HepG2 (cell line): ENCODE data around the gene AADACL4. TPM values are rescaled to one million over a fixed set of nuclear protein-coding genes. Genes with fewer than 3 reads are reported as not detected.

Experiments used
- ATF7-NPFF ChIP-seq: sonication (generic); formaldehyde crosslinking; IDR thresholded peaks from 2 replicates; pipeline ENCODE4 v1.8.1; 2023; ENCODE audit warnings: mild to moderate bottlenecking, low read depth, missing genetic modification reagents, moderate library complexity
- ERF ChIP-seq: IDR thresholded peaks from 2 replicates; pipeline ENCODE4 v1.6.1; 2018; ENCODE audit warnings: missing biosample characterization, missing genetic modification reagents
- ETV5 ChIP-seq: IDR thresholded peaks from 2 replicates; pipeline ENCODE4 v1.6.1; 2018; ENCODE audit warnings: missing biosample characterization, missing genetic modification reagents, inconsistent platforms, borderline replicate concordance
- FOXO1 ChIP-seq: sonication (generic); formaldehyde crosslinking; IDR thresholded peaks from 2 replicates; pipeline ENCODE4 v1.4.0; 2020; ENCODE audit warnings: missing genetic modification reagents
- GATA4 ChIP-seq: sonication (generic); IDR thresholded peaks from 2 replicates; pipeline ENCODE4 v1.6.1; 2016; ENCODE audit warnings: antibody characterized with exemption, low read depth, borderline replicate concordance
- GTF2F1 ChIP-seq: fragments of 150-350 bp; IDR thresholded peaks from 2 replicates; pipeline ENCODE4 v1.6.1; 2014; ENCODE audit warnings: low read length
- HMGXB4 ChIP-seq, 2 experiments: sonication (generic) in 1 of 2; formaldehyde crosslinking in 1 of 2; IDR thresholded peaks; 2 replicates each; pipeline versions ENCODE4 v1.4.0 to v1.6.1; 2018 to 2020; ENCODE audit warnings: missing genetic modification reagents in 2 of 2, borderline replicate concordance in 1 of 2, low read depth in 1 of 2, mild to moderate bottlenecking in 1 of 2, missing biosample characterization in 1 of 2
- KAT7 ChIP-seq: IDR thresholded peaks from 2 replicates; pipeline ENCODE4 v1.6.1; 2018; ENCODE audit warnings: borderline replicate concordance, missing compliant biosample characterization
- MEIS1 ChIP-seq: sonication (generic); formaldehyde crosslinking; IDR thresholded peaks from 2 replicates; pipeline ENCODE4 v1.9.0; 2021; ENCODE audit warnings: mild to moderate bottlenecking, missing genetic modification reagents, moderate library complexity, borderline replicate concordance
- RFX1 ChIP-seq: fragments of 450-650 bp; IDR thresholded peaks from 2 replicates; pipeline ENCODE4 v1.6.1; 2017
- SKI ChIP-seq: fragments of 450-650 bp; IDR thresholded peaks from one replicate; pipeline ENCODE4 v1.6.1; 2018; ENCODE audit warnings: mild to moderate bottlenecking; ENCODE audit not compliant: partially characterized antibody
- TBX2 ChIP-seq: sonication (generic); formaldehyde crosslinking; IDR thresholded peaks from 2 replicates; pipeline ENCODE4 v1.5.0; 2020; ENCODE audit warnings: missing genetic modification reagents, mild to moderate bottlenecking, borderline replicate concordance
- TOE1 ChIP-seq: sonication (generic); formaldehyde crosslinking; IDR thresholded peaks from 2 replicates; pipeline ENCODE4 v1.4.0; 2020; ENCODE audit warnings: mild to moderate bottlenecking, missing genetic modification reagents
- YEATS4 ChIP-seq: sonication (generic); formaldehyde crosslinking; IDR thresholded peaks from 2 replicates; pipeline ENCODE4 v1.4.0; 2020; ENCODE audit warnings: missing genetic modification reagents, borderline replicate concordance
- ZNF317 ChIP-seq: sonication (generic); formaldehyde crosslinking; IDR thresholded peaks from 2 replicates; pipeline ENCODE4 v1.5.0; 2020; ENCODE audit warnings: mild to moderate bottlenecking, missing genetic modification reagents
- ZNF33B ChIP-seq: sonication (generic); formaldehyde crosslinking; IDR thresholded peaks from 2 replicates; pipeline ENCODE4 v1.5.1; 2020; ENCODE audit warnings: mild to moderate bottlenecking, missing genetic modification reagents
- ZNF598 ChIP-seq: sonication (generic); formaldehyde crosslinking; IDR thresholded peaks from 2 replicates; pipeline ENCODE4 v1.5.1; 2020; ENCODE audit warnings: mild to moderate bottlenecking, missing genetic modification reagents, borderline replicate concordance
- ZNF792 ChIP-seq: IDR thresholded peaks from 2 replicates; pipeline ENCODE4 v1.6.1; 2016
- ZNF878 ChIP-seq: sonication (generic); formaldehyde crosslinking; IDR thresholded peaks from 2 replicates; pipeline ENCODE4 v1.8.1; 2023; ENCODE audit warnings: mild to moderate bottlenecking, missing genetic modification reagents, moderate library complexity
- ZNF891 ChIP-seq: sonication (generic); formaldehyde crosslinking; IDR thresholded peaks from 2 replicates; pipeline ENCODE4 v1.5.0; 2020; ENCODE audit warnings: mild to moderate bottlenecking, missing genetic modification reagents
- ZSCAN20 ChIP-seq: sonication (generic); formaldehyde crosslinking; IDR thresholded peaks from 2 replicates; pipeline ENCODE4 v1.4.0; 2020; ENCODE audit warnings: missing genetic modification reagents, mild to moderate bottlenecking, borderline replicate concordance
- polyA plus RNA-seq, 8 experiments: library from polyadenylated mRNA; depleted of rRNA in 3 of 8; stranded (reverse) in 7 of 8; unstranded in 1 of 8; fragments of >200 nt; fragmentation: Illumina TruSeq in 4 of 8; extraction: Trizol in 4 of 8; gene quantifications; 2 replicates each; pipeline versions ENCODE4 v1.2.1 to v1.2.3, GENCODE V29; 2011 to 2016; ENCODE audit warnings: low read depth in 4 of 8, missing spikeins in 1 of 8, mixed read lengths in 1 of 8; ENCODE audit not compliant: insufficient read depth in 1 of 8
- total RNA-seq, 5 experiments: library from RNA; depleted of rRNA; stranded (reverse); fragments of >200 nt; fragmentation: Illumina TruSeq; extraction: Trizol; gene quantifications; 2 replicates each; pipeline ENCODE4 v1.2.3, GENCODE V29; 2016; ENCODE audit warnings: low read depth in 1 of 5
- TF ChIP-seq, protein P1 (sequence below): IDR thresholded peaks from 2 replicates; pipeline ENCODE4 v1.6.1; 2016; ENCODE audit warnings: low read depth
- TF ChIP-seq, protein P2 (sequence below): IDR thresholded peaks from 2 replicates; pipeline ENCODE4 v1.6.1; 2016; ENCODE audit warnings: mild to moderate bottlenecking, missing biosample characterization, missing genetic modification reagents
- TF ChIP-seq, protein P3 (sequence below): sonication (generic); formaldehyde crosslinking; conservative IDR thresholded peaks from 2 replicates; pipeline ENCODE4 v1.4.0; 2020; ENCODE audit warnings: missing genetic modification reagents
- TF ChIP-seq, protein P4 (sequence below): sonication (generic); formaldehyde crosslinking; IDR thresholded peaks from 2 replicates; pipeline ENCODE4 v1.5.1; 2020; ENCODE audit warnings: mild to moderate bottlenecking, missing genetic modification reagents, borderline replicate concordance

AADACL4 gene
- total and polyA plus RNA-seq, 2 of the 13 experiments (the other 11 are each of a cell fraction or from before 2014, with no cell fraction given): not detected

GRCh38 chr1:12608311-12608957, 35.5 kb upstream of the AADACL4 start (continued):
- TF ChIP-seq, protein P1, sequence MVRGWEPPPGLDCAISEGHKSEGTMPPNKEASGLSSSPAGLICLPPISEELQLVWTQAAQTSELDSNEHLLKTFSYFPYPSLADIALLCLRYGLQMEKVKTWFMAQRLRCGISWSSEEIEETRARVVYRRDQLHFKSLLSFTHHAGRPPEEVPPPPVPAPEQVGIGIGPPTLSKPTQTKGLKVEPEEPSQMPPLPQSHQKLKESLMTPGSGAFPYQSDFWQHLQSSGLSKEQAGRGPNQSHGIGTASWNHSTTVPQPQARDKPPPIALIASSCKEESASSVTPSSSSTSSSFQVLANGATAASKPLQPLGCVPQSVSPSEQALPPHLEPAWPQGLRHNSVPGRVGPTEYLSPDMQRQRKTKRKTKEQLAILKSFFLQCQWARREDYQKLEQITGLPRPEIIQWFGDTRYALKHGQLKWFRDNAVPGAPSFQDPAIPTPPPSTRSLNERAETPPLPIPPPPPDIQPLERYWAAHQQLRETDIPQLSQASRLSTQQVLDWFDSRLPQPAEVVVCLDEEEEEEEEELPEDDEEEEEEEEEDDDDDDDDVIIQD (CRISPR knock-in tag): no peak
- TF ChIP-seq, protein P2, sequence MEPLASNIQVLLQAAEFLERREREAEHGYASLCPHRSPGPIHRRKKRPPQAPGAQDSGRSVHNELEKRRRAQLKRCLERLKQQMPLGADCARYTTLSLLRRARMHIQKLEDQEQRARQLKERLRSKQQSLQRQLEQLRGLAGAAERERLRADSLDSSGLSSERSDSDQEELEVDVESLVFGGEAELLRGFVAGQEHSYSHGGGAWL (CRISPR knock-in tag): no peak
- no peak for TF ChIP-seq ZNF317
- peak; percentile 11; the same call in 1 of the 2 replicates for TF ChIP-seq ZNF792 (CRISPR knock-in tag)
- no peak for TF ChIP-seq ZSCAN20 (CRISPR knock-in tag)
- TF ChIP-seq ERF: no peak
- TF ChIP-seq ETV5: peak; percentile 44; the same call in 1 of the 2 replicates
- peak; percentile 53 for TF ChIP-seq SKI
- TF ChIP-seq HMGXB4 (CRISPR knock-in tag; IDR thresholded peaks at IDR 0.05; ENCODE audit: borderline replicate concordance in 1 of 2, low read depth in 1 of 2): no peak
- no peak; the same call in 1 of the 2 replicates for TF ChIP-seq FOXO1 (CRISPR knock-in tag)
- TF ChIP-seq ZNF878 (CRISPR knock-in tag): no peak
- no peak; the same call in 1 of the 2 replicates for TF ChIP-seq ATF7-NPFF (CRISPR knock-in tag)
- TF ChIP-seq ZNF33B (CRISPR knock-in tag): no peak
- no peak for TF ChIP-seq YEATS4 (CRISPR knock-in tag)
- TF ChIP-seq, protein P3, sequence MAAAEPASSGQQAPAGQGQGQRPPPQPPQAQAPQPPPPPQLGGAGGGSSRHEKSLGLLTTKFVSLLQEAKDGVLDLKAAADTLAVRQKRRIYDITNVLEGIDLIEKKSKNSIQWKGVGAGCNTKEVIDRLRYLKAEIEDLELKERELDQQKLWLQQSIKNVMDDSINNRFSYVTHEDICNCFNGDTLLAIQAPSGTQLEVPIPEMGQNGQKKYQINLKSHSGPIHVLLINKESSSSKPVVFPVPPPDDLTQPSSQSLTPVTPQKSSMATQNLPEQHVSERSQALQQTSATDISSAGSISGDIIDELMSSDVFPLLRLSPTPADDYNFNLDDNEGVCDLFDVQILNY (CRISPR knock-in tag): no peak
- TF ChIP-seq MEIS1: peak; percentile 64; the same call in 1 of the 2 replicates
- TF ChIP-seq TOE1: no peak
- TF ChIP-seq ZNF598 (CRISPR knock-in tag): no peak
- TF ChIP-seq GTF2F1: no peak
- TF ChIP-seq TBX2 (CRISPR knock-in tag): 0 out of 2 replicates have a peak, but pooled peaks have one; percentile 33
- peak; percentile 31; the same call in 1 of the 2 replicates for TF ChIP-seq GATA4
- TF ChIP-seq KAT7: peak; percentile 45; the same call in 1 of the 2 replicates
- TF ChIP-seq ZNF891 (CRISPR knock-in tag): no peak
- TF ChIP-seq, protein P4, sequence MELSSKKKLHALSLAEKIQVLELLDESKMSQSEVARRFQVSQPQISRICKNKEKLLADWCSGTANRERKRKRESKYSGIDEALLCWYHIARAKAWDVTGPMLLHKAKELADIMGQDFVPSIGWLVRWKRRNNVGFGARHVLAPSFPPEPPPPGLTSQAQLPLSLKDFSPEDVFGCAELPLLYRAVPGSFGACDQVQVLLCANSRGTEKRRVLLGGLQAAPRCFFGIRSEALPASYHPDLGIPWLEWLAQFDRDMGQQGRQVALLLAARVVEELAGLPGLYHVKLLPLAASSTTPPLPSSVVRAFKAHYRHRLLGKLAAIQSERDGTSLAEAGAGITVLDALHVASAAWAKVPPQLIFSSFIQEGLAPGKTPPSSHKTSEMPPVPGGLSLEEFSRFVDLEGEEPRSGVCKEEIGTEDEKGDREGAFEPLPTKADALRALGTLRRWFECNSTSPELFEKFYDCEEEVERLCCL (CRISPR knock-in tag): no peak
- TF ChIP-seq RFX1: no peak
